Keratinocyte (primary cell): Measurements from ENCODE around the gene PLXNA2. TPM values are rescaled to one million over a fixed set of nuclear protein-coding genes. Genes with fewer than 3 reads are reported as not detected.

Experiments
- DNase-seq: peaks from one replicate; pipeline ENCODE4 v3.0.0-alpha.2; 2011; ENCODE audit warnings: low read depth, missing footprints, low spot score
- FAIRE-seq: peaks from 2 replicates; lab custom pipeline; 2011; peaks lifted over from hg19 to GRCh38; lab: Jason Lieb, UNC
- H2AFZ ChIP-seq: 2 replicates; pipeline ENCODE4 v1.6.0; 2012; ENCODE audit warnings: low read length, control low read depth, inconsistent platforms; ENCODE audit not compliant: control insufficient read depth
- H3K27ac ChIP-seq: 2 replicates; pipeline ENCODE4 v1.5.1; 2011; ENCODE audit warnings: low read length; ENCODE audit not compliant: control insufficient read depth, insufficient read depth
- H3K27me3 ChIP-seq: 3 replicates; pipeline ENCODE4 v1.6.0; 2011; ENCODE audit warnings: low read length; ENCODE audit not compliant: control insufficient read depth, insufficient read depth; ENCODE audit errors: extremely low read depth
- H3K36me3 ChIP-seq, 2 experiments: 2 replicates in 1 of 2; 3 replicates in 1 of 2; pipeline ENCODE4 v1.5.1; 2011; ENCODE audit warnings: low read length in 2 of 2, mild to moderate bottlenecking in 1 of 2; ENCODE audit not compliant: control insufficient read depth in 2 of 2, insufficient read depth in 2 of 2; ENCODE audit errors: extremely low read depth in 1 of 2
- H3K4me1 ChIP-seq: 3 replicates; pipeline ENCODE4 v1.5.1; 2011; ENCODE audit warnings: low read length; ENCODE audit not compliant: control insufficient read depth, insufficient read depth; ENCODE audit errors: extremely low read depth
- H3K4me2 ChIP-seq: 3 replicates; pipeline ENCODE4 v1.6.0; 2011; ENCODE audit warnings: low read depth, low read length; ENCODE audit not compliant: control insufficient read depth, insufficient read depth; ENCODE audit errors: extremely low read depth
- H3K4me3 ChIP-seq, 3 experiments: fragments of 200-600 bp in 1 of 3; sonication (generic) in 1 of 3; 2 replicates in 2 of 3; 3 replicates in 1 of 3; pipeline ENCODE4 v1.5.1; 2011 to 2016; ENCODE audit warnings: low read length in 3 of 3, mild to moderate bottlenecking in 3 of 3, control low read depth in 2 of 3, inconsistent platforms in 1 of 3, low read depth in 1 of 3, mixed read lengths in 1 of 3, mixed run types in 1 of 3, moderate library complexity in 1 of 3; ENCODE audit not compliant: control insufficient read depth in 2 of 3, insufficient read depth in 2 of 3; ENCODE audit errors: extremely low read depth in 1 of 3
- H3K79me2 ChIP-seq: 2 replicates; pipeline ENCODE4 v1.6.0; 2012; ENCODE audit warnings: low read length; ENCODE audit not compliant: control insufficient read depth, insufficient read depth
- H3K9ac ChIP-seq: 3 replicates; pipeline ENCODE4 v1.6.0; 2011; ENCODE audit warnings: low read length; ENCODE audit not compliant: control insufficient read depth, insufficient read depth; ENCODE audit errors: extremely low read depth
- H3K9me1 ChIP-seq: 3 replicates; pipeline ENCODE4 v1.6.0; 2011; ENCODE audit warnings: low read length; ENCODE audit not compliant: control insufficient read depth, insufficient read depth; ENCODE audit errors: extremely low read depth
- H3K9me3 ChIP-seq: 2 replicates; pipeline ENCODE4 v1.5.1; 2012; ENCODE audit warnings: low read depth, low read length; ENCODE audit not compliant: control insufficient read depth
- H4K20me1 ChIP-seq: 3 replicates; pipeline ENCODE4 v1.6.0; 2011; ENCODE audit warnings: low read length; ENCODE audit not compliant: control insufficient read depth, insufficient read depth; ENCODE audit errors: extremely low read depth
- CTCF ChIP-seq, 3 experiments: IDR thresholded peaks in 1 of 3; conservative IDR thresholded peaks in 1 of 3; optimal IDR thresholded peaks in 1 of 3; 2 replicates in 2 of 3; 3 replicates in 1 of 3; pipeline versions ENCODE3 to v1.5.1; 2011; ENCODE audit warnings: low read length in 3 of 3, mild to moderate bottlenecking in 3 of 3, moderate library complexity in 2 of 3, control low read depth in 1 of 3, inconsistent platforms in 1 of 3; ENCODE audit not compliant: insufficient read depth in 2 of 3; ENCODE audit errors: extremely low read depth in 1 of 3
- EZH2 ChIP-seq: IDR thresholded peaks from one replicate; pipeline ENCODE4 v1.6.1; 2012; ENCODE audit warnings: inconsistent platforms, mild to moderate bottlenecking, low read length, moderate library complexity
- dilution Hi-C: fragments of 300-500 bp; cut with MboI; formaldehyde crosslinking; loops from one replicate; pipeline ENCODE4 v1.7.0; 2020; ENCODE audit warnings: low sequenced_read_pairs; ENCODE audit not compliant: extremely low pct_ligation_motif_present
- polyA plus RNA-seq, 5 experiments: library from polyadenylated mRNA; depleted of rRNA in 3 of 5; stranded (reverse) in 3 of 5; stranded (forward) in 1 of 5; unstranded in 1 of 5; fragments of >200 nt; gene quantifications; 1 replicate in 1 of 5; 2 replicates in 3 of 5; 3 replicates in 1 of 5; pipeline versions ENCODE4 v1.2.1 to v1.2.3, GENCODE V29; 2011 to 2012; ENCODE audit warnings: missing spikeins in 2 of 5, low read depth in 1 of 5, low replicate concordance in 1 of 5

The PLXNA2 gene
- polyA plus RNA-seq, 1 donor (not counting 4 experiments of a cell fraction or from before 2014, with no cell fraction given) = 6.7 TPM

- H3K27ac ChIP-seq = no peak overlapping the region
- peaks cover 4% of the 10 kb centered on the region for H3K9me1 ChIP-seq
- peaks cover 13% of the 10 kb centered on the region for H3K4me1 ChIP-seq
- peaks cover 2 to 12% of the 10 kb centered on the region in 2 experiments for H3K36me3 ChIP-seq
- no peak for DNase-seq
- no peak overlapping the region for H3K9ac ChIP-seq
- TF ChIP-seq CTCF (optimal IDR thresholded peaks at IDR 0.05 in 1 of 3, IDR thresholded peaks at IDR 0.05 in 1 of 3, conservative IDR thresholded peaks at IDR 0.05 in 1 of 3; ENCODE audit: extremely low read depth in 1 of 3, insufficient read depth in 2 of 3, low read length in 3 of 3) (no peak), EZH2 (no peak)
- no peak overlapping the region for H3K4me2 ChIP-seq
- H3K9me3 ChIP-seq = no peaks in the 10 kb centered on the region
- H3K27me3 ChIP-seq = no peaks in the 10 kb centered on the region
- dilution Hi-C loops = no loop called here
- no peak overlapping the region for H2AFZ ChIP-seq
- H3K79me2 ChIP-seq = no peaks in the 10 kb centered on the region
- FAIRE-seq = no peak
- no peaks in the 10 kb centered on the region for H4K20me1 ChIP-seq
- no peak overlapping the region for H3K4me3 ChIP-seq
Observed at GRCh38 chr1:208071435-208072031, 172.7 kb downstream of the PLXNA2 start.

- FAIRE-seq (peak; percentile 76), DNase-seq (no peak)
- Histone ChIP-seq H3K9me1 (peaks cover 4% of the 10 kb centered on the region), H3K4me3 (no peak overlapping the region), H3K79me2 (no peaks in the 10 kb centered on the region), H2AFZ (no peak overlapping the region), H3K4me1 (peaks cover 13% of the 10 kb centered on the region), H4K20me1 (no peaks in the 10 kb centered on the region), H3K9ac (no peak overlapping the region), H3K4me2 (peak overlapping the region; percentile 44), H3K27ac (no peak overlapping the region), H3K9me3 (no peaks in the 10 kb centered on the region), H3K36me3 (peaks cover 2 to 12% of the 10 kb centered on the region in 2 experiments), H3K27me3 (no peaks in the 10 kb centered on the region)
- dilution Hi-C loops = no loop called here
- TF ChIP-seq EZH2 (no peak), CTCF (optimal IDR thresholded peaks at IDR 0.05 in 1 of 3, IDR thresholded peaks at IDR 0.05 in 1 of 3, conservative IDR thresholded peaks at IDR 0.05 in 1 of 3; ENCODE audit: extremely low read depth in 1 of 3, insufficient read depth in 2 of 3, low read length in 3 of 3) (no peak)
Observed at GRCh38 chr1:208069908-208070307, 174.3 kb downstream of the PLXNA2 start.
